HCT116 (cell line): ENCODE results near the gene TPT1. TPM values are rescaled to one million over a fixed set of nuclear protein-coding genes. Genes with fewer than 3 reads are reported as not detected.

Experiments used
- ATAC-seq: fragments of 200-7000 bp; cut with Tn5 transposase; 2 replicates; pipeline ENCODE4 v1.9.1; 2020; ENCODE audit warnings: mild to moderate bottlenecking, moderate library complexity
- BruUV-seq: library from RNA; stranded (reverse); fragments of 400-500 nt; replicated peaks from 2 replicates; lab custom pipeline; 2021; lab: Mats Ljungman, UMichigan
- CTCF ChIA-PET: fragments of 300-600 bp; sonication (Branson Sonifier 250); formaldehyde crosslinking; loops from one replicate; lab custom pipeline; 2021; ENCODE audit warnings: antibody characterized with exemption; lab: Charles Lee
- POLR2A ChIA-PET: fragments of 300-600, 350-600 bp; sonication (Branson Sonifier 250); formaldehyde crosslinking; loops from one replicate; lab custom pipeline; 2021; ENCODE audit warnings: antibody characterized with exemption; lab: Charles Lee
- RAD21 ChIA-PET, 2 experiments: fragments of 300-600 bp; sonication (Branson Sonifier 250); formaldehyde crosslinking; loops; one replicate each; lab custom pipeline; 2023; ENCODE audit warnings: low total read pairs in 2 of 2; ENCODE audit not compliant: uncharacterized antibody in 2 of 2, unreplicated experiment in 2 of 2, low non-redundant PET in 1 of 2; lab: Charles Lee
- DNase-seq: peaks from one replicate; pipeline ENCODE4 v3.0.0-alpha.2; 2010; ENCODE audit warnings: low read depth, low spot score
- H2AFZ ChIP-seq: fragments of 200-600 bp; shearing (Covaris generic), sonication (generic); 2 replicates; pipeline ENCODE4 v1.6.1; 2017; ENCODE audit warnings: low read depth, mixed run types, mixed read lengths, antibody characterized with exemption, low read length; ENCODE audit not compliant: poor library complexity, severe bottlenecking
- H3K27ac ChIP-seq: 2 replicates; pipeline ENCODE4 v1.5.1; 2012; ENCODE audit warnings: low read depth, low read length
- H3K27me3 ChIP-seq: fragments of 200-600 bp; sonication (generic); 2 replicates; pipeline ENCODE4 v1.6.1; 2016; ENCODE audit warnings: mixed run types, low read length, mixed read lengths; ENCODE audit not compliant: insufficient read depth
- H3K36me3 ChIP-seq, 2 experiments: fragments of 200-500 bp in 1 of 2; fragments of 200-600 bp in 1 of 2; sonication (Bioruptor generic) in 1 of 2; sonication (generic) in 1 of 2; 2 replicates each; pipeline versions ENCODE4 v1.5.1 to v1.6.1; 2014 to 2016; ENCODE audit warnings: low read length in 2 of 2, inconsistent platforms in 1 of 2, mixed read lengths in 1 of 2, mixed run types in 1 of 2; ENCODE audit not compliant: insufficient read depth in 2 of 2, control insufficient read depth in 1 of 2
- H3K4me1 ChIP-seq, 2 experiments: fragments of 200-600 bp in 1 of 2; sonication (generic) in 1 of 2; 2 replicates each; pipeline versions ENCODE4 v1.5.1 to v1.6.1; 2012 to 2017; ENCODE audit warnings: low read length in 2 of 2, inconsistent platforms in 1 of 2, mild to moderate bottlenecking in 1 of 2, mixed read lengths in 1 of 2, mixed run types in 1 of 2, moderate library complexity in 1 of 2; ENCODE audit not compliant: insufficient read depth in 2 of 2, control insufficient read depth in 1 of 2
- H3K4me2 ChIP-seq: fragments of 200-600 bp; sonication (generic); 2 replicates; pipeline ENCODE4 v1.6.1; 2017; ENCODE audit warnings: mixed run types, low read length, mixed read lengths
- H3K4me3 ChIP-seq, 2 experiments: fragments of 200-600 bp in 1 of 2; sonication (generic) in 1 of 2; replicated peaks in 1 of 2; 2 replicates each; pipeline ENCODE4 v1.5.1; 2011 to 2016; ENCODE audit warnings: low read length in 2 of 2, control low read depth in 1 of 2, low read depth in 1 of 2, mild to moderate bottlenecking in 1 of 2, mixed read lengths in 1 of 2, mixed run types in 1 of 2
- H3K79me2 ChIP-seq: fragments of 200-600 bp; sonication (generic); 2 replicates; pipeline ENCODE4 v1.6.1; 2017; ENCODE audit warnings: mild to moderate bottlenecking, mixed run types, low read length, moderate library complexity, mixed read lengths; ENCODE audit not compliant: insufficient read depth
- H3K9ac ChIP-seq: fragments of 200-600 bp; sonication (generic); 2 replicates; pipeline ENCODE4 v1.6.1; 2016; ENCODE audit warnings: low read length, mixed read lengths
- H3K9me2 ChIP-seq: fragments of 200-600 bp; sonication (generic), shearing (Covaris generic); 2 replicates; pipeline ENCODE4 v1.6.1; 2017; ENCODE audit warnings: mixed run types, mild to moderate bottlenecking, moderate library complexity; ENCODE audit not compliant: insufficient read depth
- H3K9me3 ChIP-seq, 2 experiments: fragments of 200-500 bp in 1 of 2; fragments of 200-600 bp in 1 of 2; sonication (Bioruptor generic) in 1 of 2; sonication (generic) in 1 of 2; 2 replicates each; pipeline ENCODE4 v1.6.1; 2014 to 2017; ENCODE audit warnings: low read length in 2 of 2, mixed read lengths in 2 of 2, inconsistent platforms in 1 of 2, low read depth in 1 of 2, mild to moderate bottlenecking in 1 of 2, mixed run types in 1 of 2, moderate library complexity in 1 of 2; ENCODE audit not compliant: control insufficient read depth in 1 of 2, insufficient read depth in 1 of 2
- H4K20me1 ChIP-seq: fragments of 200-600 bp; sonication (generic), shearing (Covaris generic); 2 replicates; pipeline ENCODE4 v1.6.1; 2017; ENCODE audit warnings: mixed run types, mild to moderate bottlenecking, moderate library complexity; ENCODE audit not compliant: insufficient read depth
- ATF3 ChIP-seq: IDR thresholded peaks from 2 replicates; pipeline ENCODE4 v1.6.1; 2012
- CBX3 ChIP-seq: IDR thresholded peaks from 2 replicates; pipeline ENCODE4 v1.6.1; 2012; ENCODE audit warnings: low read depth
- JUND ChIP-seq: IDR thresholded peaks from 2 replicates; pipeline ENCODE4 v1.6.1; 2012
- RAD21 ChIP-seq: IDR thresholded peaks from 2 replicates; pipeline ENCODE4 v1.6.1; 2012; ENCODE audit warnings: low read depth, mild to moderate bottlenecking
- intact Hi-C: fragments of 100-400 bp; cut with micrococcal nuclease; formaldehyde crosslinking; loops from 2 replicates; pipeline ENCODE4 v1.10.0; 2022
- total RNA-seq: library from RNA; stranded (reverse); gene quantifications from one replicate; pipeline ENCODE4 v1.2.1, GENCODE V29; 2021; ENCODE audit not compliant: unreplicated experiment

The TPT1 gene
- total RNA-seq, 1 experiment from 2014 or later, result 2,859 TPM

GRCh38 chr13:45298206-45298505 is 42.8 kb downstream of the TPT1 start:
- Histone ChIP-seq H4K20me1 (no peaks in the 10 kb centered on the region), H3K4me1 (peaks cover under 1 to 9% of the 10 kb centered on the region in 2 experiments; a peak in 2 of 4 replicates), H3K4me3 (no peak overlapping the region), H3K9ac (no peak overlapping the region), H2AFZ (no peak overlapping the region)
- no TSS peak for BruUV-seq
- POLR2A ChIA-PET, result no interaction called here
- no peak for TF ChIP-seq JUND
- TF ChIP-seq CBX3, result no peak
- TF ChIP-seq, all 23 proteins: peak for 0
- Histone ChIP-seq H3K79me2 (no peaks in the 10 kb centered on the region), H3K36me3 (no peaks in the 10 kb centered on the region), H3K27ac (no peak overlapping the region), H3K27me3 (no peaks in the 10 kb centered on the region), H3K9me3 (no peaks in the 10 kb centered on the region), H3K4me2 (no peak overlapping the region), H3K9me2 (no peaks in the 10 kb centered on the region)
- CTCF ChIA-PET, result interaction anchor here (1.8 kb wide), 1 partner anchor 11 kb away, joined by 7 read pairs; no protein-coding TSS in a partner anchor
- intact Hi-C loops, result no loop called here
- ATAC-seq (peak; percentile 12; the same call in 1 of the 2 replicates), DNase-seq (no peak)
- RAD21 ChIA-PET, result no interaction called here

GRCh38 chr13:45297456-45298205 is 43.4 kb downstream of the TPT1 start:
- Histone ChIP-seq H3K27ac (no peak overlapping the region), H3K9me2 (no peaks in the 10 kb centered on the region), H3K4me2 (no peak overlapping the region), H4K20me1 (no peaks in the 10 kb centered on the region), H3K4me1 (peaks cover 6 to 14% of the 10 kb centered on the region in 2 experiments), H3K9me3 (no peaks in the 10 kb centered on the region), H3K9ac (no peak overlapping the region), H3K27me3 (no peaks in the 10 kb centered on the region), H2AFZ (no peak overlapping the region), H3K79me2 (no peaks in the 10 kb centered on the region), H3K36me3 (no peaks in the 10 kb centered on the region), H3K4me3 (no peak overlapping the region)
- CTCF ChIA-PET, result interaction anchor here (1.8 kb wide), 1 partner anchor 12 kb away, joined by 7 read pairs; no protein-coding TSS in a partner anchor
- RAD21 ChIA-PET, result no interaction called here
- TF ChIP-seq RAD21 (no peak), ATF3 (no peak)
- DNase-seq (no peak), ATAC-seq (no peak)
- intact Hi-C loops, result no loop called here
- no TSS peak for BruUV-seq
- POLR2A ChIA-PET, result no interaction called here
